ENCODE measurements around the gene TBX1. TPM values are rescaled to one million over a fixed set of nuclear protein-coding genes. Genes with fewer than 3 reads are reported as not detected.

The TBX1 gene
- total and polyA plus RNA-seq, 2 of the 13 experiments (the other 11 are each of a cell fraction or from before 2014, with no cell fraction given), result not detected

GRCh38 chr22:19730655-19731360, 29.8 kb upstream of the TBX1 start (continued):
- TF ChIP-seq ZFYVE20 (CRISPR knock-in tag; IDR thresholded peaks at IDR 0.05; ENCODE audit: borderline replicate concordance, low read depth) (0 out of 2 replicates have a peak, but pooled peaks have one; percentile 40), SSRP1 (CRISPR knock-in tag; IDR thresholded peaks at IDR 0.05) (no peak), MED13 (CRISPR knock-in tag; IDR thresholded peaks at IDR 0.05) (0 out of 2 replicates have a peak, but pooled peaks have one; percentile 51), RBM39 (IDR thresholded peaks at IDR 0.05; ENCODE audit: low read depth, low read length, poor library complexity, severe bottlenecking) (peak; percentile 43), FOXJ3 (CRISPR knock-in tag; IDR thresholded peaks at IDR 0.05; ENCODE audit: borderline replicate concordance) (peak; percentile 45; the same call in 1 of the 2 replicates), PHF8 (CRISPR knock-in tag; IDR thresholded peaks at IDR 0.05) (peak; percentile 54), ZNF572 (CRISPR knock-in tag; IDR thresholded peaks at IDR 0.05) (peak; percentile 59; the same call in 1 of the 2 replicates), BRCA1 (CRISPR knock-in tag; IDR thresholded peaks at IDR 0.05) (no peak), CBX2 (IDR thresholded peaks at IDR 0.05; ENCODE audit: low read depth, low read length) (no peak), CBX2 (CRISPR knock-in tag; IDR thresholded peaks at IDR 0.05; ENCODE audit: low read depth) (no peak), PCBP2 (optimal IDR thresholded peaks at IDR 0.05; ENCODE audit: low read depth, low read length, poor library complexity, severe bottlenecking) (no peak), ZFP36 (IDR thresholded peaks at IDR 0.05; ENCODE audit: borderline replicate concordance, low read depth, low read length, partially characterized antibody) (no peak), ZNF33B (CRISPR knock-in tag; IDR thresholded peaks at IDR 0.05) (peak; percentile 93), ZNF230 (CRISPR knock-in tag; IDR thresholded peaks at IDR 0.05) (no peak), ZNF605 (CRISPR knock-in tag; IDR thresholded peaks at IDR 0.05) (peak; percentile 74; the same call in 1 of the 2 replicates), ARNTL (CRISPR knock-in tag; IDR thresholded peaks at IDR 0.05) (peak; percentile 79), REL (CRISPR knock-in tag; conservative IDR thresholded peaks at IDR 0.05) (no peak), RARA (CRISPR knock-in tag; IDR thresholded peaks at IDR 0.05) (peak; percentile 74), ZNF7 (CRISPR knock-in tag; IDR thresholded peaks at IDR 0.05) (no peak)
- TF ChIP-seq, protein P1, sequence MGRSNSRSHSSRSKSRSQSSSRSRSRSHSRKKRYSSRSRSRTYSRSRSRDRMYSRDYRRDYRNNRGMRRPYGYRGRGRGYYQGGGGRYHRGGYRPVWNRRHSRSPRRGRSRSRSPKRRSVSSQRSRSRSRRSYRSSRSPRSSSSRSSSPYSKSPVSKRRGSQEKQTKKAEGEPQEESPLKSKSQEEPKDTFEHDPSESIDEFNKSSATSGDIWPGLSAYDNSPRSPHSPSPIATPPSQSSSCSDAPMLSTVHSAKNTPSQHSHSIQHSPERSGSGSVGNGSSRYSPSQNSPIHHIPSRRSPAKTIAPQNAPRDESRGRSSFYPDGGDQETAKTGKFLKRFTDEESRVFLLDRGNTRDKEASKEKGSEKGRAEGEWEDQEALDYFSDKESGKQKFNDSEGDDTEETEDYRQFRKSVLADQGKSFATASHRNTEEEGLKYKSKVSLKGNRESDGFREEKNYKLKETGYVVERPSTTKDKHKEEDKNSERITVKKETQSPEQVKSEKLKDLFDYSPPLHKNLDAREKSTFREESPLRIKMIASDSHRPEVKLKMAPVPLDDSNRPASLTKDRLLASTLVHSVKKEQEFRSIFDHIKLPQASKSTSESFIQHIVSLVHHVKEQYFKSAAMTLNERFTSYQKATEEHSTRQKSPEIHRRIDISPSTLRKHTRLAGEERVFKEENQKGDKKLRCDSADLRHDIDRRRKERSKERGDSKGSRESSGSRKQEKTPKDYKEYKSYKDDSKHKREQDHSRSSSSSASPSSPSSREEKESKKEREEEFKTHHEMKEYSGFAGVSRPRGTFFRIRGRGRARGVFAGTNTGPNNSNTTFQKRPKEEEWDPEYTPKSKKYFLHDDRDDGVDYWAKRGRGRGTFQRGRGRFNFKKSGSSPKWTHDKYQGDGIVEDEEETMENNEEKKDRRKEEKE (IDR thresholded peaks at IDR 0.05), result no peak
- TF ChIP-seq, protein P2, sequence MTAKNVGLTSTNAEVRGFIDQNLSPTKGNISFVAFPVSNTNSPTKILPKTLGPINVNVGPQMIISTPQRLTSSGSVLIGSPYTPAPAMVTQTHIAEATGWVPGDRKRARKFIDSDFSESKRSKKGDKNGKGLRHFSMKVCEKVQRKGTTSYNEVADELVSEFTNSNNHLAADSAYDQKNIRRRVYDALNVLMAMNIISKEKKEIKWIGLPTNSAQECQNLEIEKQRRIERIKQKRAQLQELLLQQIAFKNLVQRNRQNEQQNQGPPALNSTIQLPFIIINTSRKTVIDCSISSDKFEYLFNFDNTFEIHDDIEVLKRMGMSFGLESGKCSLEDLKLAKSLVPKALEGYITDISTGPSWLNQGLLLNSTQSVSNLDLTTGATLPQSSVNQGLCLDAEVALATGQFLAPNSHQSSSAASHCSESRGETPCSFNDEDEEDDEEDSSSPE (CRISPR knock-in tag; IDR thresholded peaks at IDR 0.05), result peak; percentile 51
- TF ChIP-seq, protein P3, sequence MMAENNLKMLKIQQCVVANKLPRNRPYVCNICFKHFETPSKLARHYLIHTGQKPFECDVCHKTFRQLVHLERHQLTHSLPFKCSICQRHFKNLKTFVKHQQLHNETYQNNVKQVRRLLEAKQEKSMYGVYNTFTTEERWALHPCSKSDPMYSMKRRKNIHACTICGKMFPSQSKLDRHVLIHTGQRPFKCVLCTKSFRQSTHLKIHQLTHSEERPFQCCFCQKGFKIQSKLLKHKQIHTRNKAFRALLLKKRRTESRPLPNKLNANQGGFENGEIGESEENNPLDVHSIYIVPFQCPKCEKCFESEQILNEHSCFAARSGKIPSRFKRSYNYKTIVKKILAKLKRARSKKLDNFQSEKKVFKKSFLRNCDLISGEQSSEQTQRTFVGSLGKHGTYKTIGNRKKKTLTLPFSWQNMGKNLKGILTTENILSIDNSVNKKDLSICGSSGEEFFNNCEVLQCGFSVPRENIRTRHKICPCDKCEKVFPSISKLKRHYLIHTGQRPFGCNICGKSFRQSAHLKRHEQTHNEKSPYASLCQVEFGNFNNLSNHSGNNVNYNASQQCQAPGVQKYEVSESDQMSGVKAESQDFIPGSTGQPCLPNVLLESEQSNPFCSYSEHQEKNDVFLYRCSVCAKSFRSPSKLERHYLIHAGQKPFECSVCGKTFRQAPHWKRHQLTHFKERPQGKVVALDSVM (CRISPR knock-in tag; IDR thresholded peaks at IDR 0.05), result peak; percentile 82
- TF ChIP-seq, protein P4, sequence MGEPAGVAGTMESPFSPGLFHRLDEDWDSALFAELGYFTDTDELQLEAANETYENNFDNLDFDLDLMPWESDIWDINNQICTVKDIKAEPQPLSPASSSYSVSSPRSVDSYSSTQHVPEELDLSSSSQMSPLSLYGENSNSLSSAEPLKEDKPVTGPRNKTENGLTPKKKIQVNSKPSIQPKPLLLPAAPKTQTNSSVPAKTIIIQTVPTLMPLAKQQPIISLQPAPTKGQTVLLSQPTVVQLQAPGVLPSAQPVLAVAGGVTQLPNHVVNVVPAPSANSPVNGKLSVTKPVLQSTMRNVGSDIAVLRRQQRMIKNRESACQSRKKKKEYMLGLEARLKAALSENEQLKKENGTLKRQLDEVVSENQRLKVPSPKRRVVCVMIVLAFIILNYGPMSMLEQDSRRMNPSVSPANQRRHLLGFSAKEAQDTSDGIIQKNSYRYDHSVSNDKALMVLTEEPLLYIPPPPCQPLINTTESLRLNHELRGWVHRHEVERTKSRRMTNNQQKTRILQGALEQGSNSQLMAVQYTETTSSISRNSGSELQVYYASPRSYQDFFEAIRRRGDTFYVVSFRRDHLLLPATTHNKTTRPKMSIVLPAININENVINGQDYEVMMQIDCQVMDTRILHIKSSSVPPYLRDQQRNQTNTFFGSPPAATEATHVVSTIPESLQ (CRISPR knock-in tag; conservative IDR thresholded peaks at IDR 0.05), result no peak
